GM19099 (cell line): ENCODE measurements around the gene AFF1.

Source experiments
- POLR2A ChIP-seq: IDR thresholded peaks from 3 replicates; pipeline ENCODE4 v1.6.1; 2011; ENCODE audit warnings: low read depth; ENCODE audit not compliant: insufficient read length; ENCODE audit errors: extremely low read depth

Gene AFF1

GRCh38 chr4:87078987-87079486 lies 144.2 kb downstream of the AFF1 start:
- no peak for TF ChIP-seq POLR2A

GRCh38 chr4:87079967-87080366 lies 145.2 kb downstream of the AFF1 start:
- no peak for TF ChIP-seq POLR2A

GRCh38 chr4:87080462-87080861 lies 145.7 kb downstream of the AFF1 start:
- TF ChIP-seq POLR2A, result no peak

- no peak for TF ChIP-seq POLR2A
Observed at GRCh38 chr4:87081826-87082225, 147.0 kb downstream of the AFF1 start.

GRCh38 chr4:87086143-87086805 lies 151.5 kb downstream of the AFF1 start:
- TF ChIP-seq POLR2A, result no peak

GRCh38 chr4:87087015-87087414 lies 152.2 kb downstream of the AFF1 start:
- TF ChIP-seq POLR2A, result no peak

GRCh38 chr4:87087420-87087819 lies 152.6 kb downstream of the AFF1 start:
- no peak for TF ChIP-seq POLR2A

GRCh38 chr4:87088186-87088585 lies 153.4 kb downstream of the AFF1 start:
- TF ChIP-seq POLR2A, result no peak

- TF ChIP-seq POLR2A, result no peak
Observed at GRCh38 chr4:87089368-87089767, 154.6 kb downstream of the AFF1 start.

GRCh38 chr4:87090305-87090704 lies 155.5 kb downstream of the AFF1 start:
- TF ChIP-seq POLR2A, result no peak

- TF ChIP-seq POLR2A, result no peak
Observed at GRCh38 chr4:87092389-87093141, 157.8 kb downstream of the AFF1 start.

GRCh38 chr4:87093443-87094123 lies 158.8 kb downstream of the AFF1 start:
- no peak for TF ChIP-seq POLR2A

- no peak for TF ChIP-seq POLR2A
Observed at GRCh38 chr4:87097075-87097474, 162.3 kb downstream of the AFF1 start.

- TF ChIP-seq POLR2A, result no peak
Observed at GRCh38 chr4:87100168-87100567, 165.4 kb downstream of the AFF1 start.

- no peak for TF ChIP-seq POLR2A
Observed at GRCh38 chr4:87101543-87102199, 166.9 kb downstream of the AFF1 start.

- no peak for TF ChIP-seq POLR2A
Observed at GRCh38 chr4:87103086-87103485, 168.3 kb downstream of the AFF1 start.

- no peak for TF ChIP-seq POLR2A
Observed at GRCh38 chr4:87103691-87104187, 168.9 kb downstream of the AFF1 start.
